B cell (primary cell): ENCODE data around the gene JCAD. TPM values are rescaled to one million over a fixed set of nuclear protein-coding genes. Genes with fewer than 3 reads are reported as not detected.

Source experiments
- ATAC-seq: fragments of 200-7000 bp; cut with Tn5 transposase; one replicate; pipeline ENCODE4 v1.10.0; 2021; ENCODE audit warnings: low read depth, mild to moderate bottlenecking, moderate number of reproducible peaks, moderate library complexity
- CTCF ChIA-PET: fragments of 350-600 bp; sonication (Branson Sonifier 250); formaldehyde crosslinking; loops from one replicate; lab custom pipeline; 2021; ENCODE audit warnings: antibody characterized with exemption, inconsistent platforms; lab: Charles Lee
- POLR2A ChIA-PET: fragments of 350-600 bp; sonication (Branson Sonifier 250); formaldehyde crosslinking; loops from one replicate; lab custom pipeline; 2021; ENCODE audit warnings: antibody characterized with exemption; lab: Charles Lee
- DNase-seq: peaks from one replicate; pipeline ENCODE4 v3.0.0; 2013
- H2AFZ ChIP-seq: 2 replicates; pipeline ENCODE4 v1.6.1; 2012; ENCODE audit warnings: mild to moderate bottlenecking, low read depth, low read length; ENCODE audit not compliant: insufficient read depth, poor library complexity, severe bottlenecking
- H3K27ac ChIP-seq, 2 donors: 1 replicate in 1 of 2; 2 replicates in 1 of 2; pipeline ENCODE4 v1.5.1; 2012 to 2013; ENCODE audit warnings: low read length in 2 of 2, mild to moderate bottlenecking in 2 of 2, moderate library complexity in 1 of 2
- H3K27me3 ChIP-seq, 4 experiments: fragments of 200-600 bp in 1 of 4; sonication (generic) in 1 of 4; replicated peaks in 1 of 4; 1 replicate in 2 of 4; 2 replicates in 2 of 4; pipeline versions ENCODE4 v1.6.1 to v1.7.0; 2013 to 2016; ENCODE audit warnings: low read length in 3 of 4, mild to moderate bottlenecking in 2 of 4, mixed read lengths in 1 of 4, moderate library complexity in 1 of 4; ENCODE audit not compliant: insufficient read depth in 4 of 4, control insufficient read depth in 3 of 4; ENCODE audit errors: control extremely low read depth in 1 of 4
- H3K36me3 ChIP-seq, 2 experiments: replicated peaks in 1 of 2; 1 replicate in 1 of 2; 2 replicates in 1 of 2; pipeline versions ENCODE4 v1.6.1 to v1.7.1; 2013; ENCODE audit warnings: low read length in 1 of 2; ENCODE audit not compliant: insufficient read depth in 2 of 2, control insufficient read depth in 1 of 2; ENCODE audit errors: control extremely low read depth in 1 of 2, extremely low read depth in 1 of 2
- H3K4me1 ChIP-seq, 2 donors: fragments of 200-600 bp in 1 of 2; sonication (generic) in 1 of 2; 1 replicate in 1 of 2; 2 replicates in 1 of 2; pipeline versions ENCODE4 v1.5.1 to v1.6.1; 2013 to 2017; ENCODE audit warnings: low read length in 2 of 2; ENCODE audit not compliant: control insufficient read depth in 2 of 2, insufficient read depth in 2 of 2
- H3K4me2 ChIP-seq: replicated peaks from 2 replicates; pipeline ENCODE3; 2012; ENCODE audit warnings: mild to moderate bottlenecking, low read depth, low read length; ENCODE audit not compliant: poor library complexity, severe bottlenecking
- H3K4me3 ChIP-seq, 5 experiments: fragments of 200-600 bp in 1 of 5; sonication (generic) in 1 of 5; 1 replicate in 3 of 5; 2 replicates in 2 of 5; pipeline versions ENCODE4 v1.5.1 to v1.7.0; 2011 to 2016; ENCODE audit warnings: low read length in 4 of 5, mild to moderate bottlenecking in 4 of 5, low read depth in 2 of 5, control low read depth in 1 of 5, moderate library complexity in 1 of 5; ENCODE audit not compliant: insufficient read depth in 1 of 5; ENCODE audit errors: control extremely low read depth in 1 of 5, extremely low read depth in 1 of 5
- H3K79me2 ChIP-seq: fragments of 200-600 bp; sonication (generic); one replicate; pipeline ENCODE4 v1.6.0; 2016; ENCODE audit warnings: low read length; ENCODE audit not compliant: control insufficient read depth, insufficient read depth
- H3K9ac ChIP-seq: fragments of 200-600 bp; sonication (generic); 2 replicates; pipeline ENCODE4 v1.6.1; 2017; ENCODE audit warnings: mild to moderate bottlenecking, low read length, moderate library complexity
- H3K9me3 ChIP-seq, 3 donors: one replicate each; pipeline versions ENCODE4 v1.6.1 to v1.7.1; 2013; ENCODE audit warnings: low read length in 2 of 3; ENCODE audit not compliant: control insufficient read depth in 2 of 3, insufficient read depth in 1 of 3; ENCODE audit errors: control extremely low read depth in 1 of 3
- H4K20me1 ChIP-seq: 2 replicates; pipeline ENCODE4 v1.6.0; 2012; ENCODE audit warnings: mild to moderate bottlenecking, low read length; ENCODE audit not compliant: insufficient read depth, control insufficient read depth, poor library complexity, severe bottlenecking
- H3K27ac Mint-ChIP-seq: one replicate; pipeline ENCODE4 v1.8.0; 2021; ENCODE audit warnings: mixed read lengths
- H3K27me3 Mint-ChIP-seq: one replicate; pipeline ENCODE4 v1.8.0; 2021; ENCODE audit warnings: mixed read lengths
- H3K4me1 Mint-ChIP-seq: one replicate; pipeline ENCODE4 v1.8.0; 2021; ENCODE audit warnings: mixed read lengths
- H3K4me3 Mint-ChIP-seq: one replicate; pipeline ENCODE4 v1.8.0; 2021; ENCODE audit warnings: mixed read lengths
- H3K9me3 Mint-ChIP-seq: one replicate; pipeline ENCODE4 v1.8.0; 2022; ENCODE audit warnings: mixed read lengths; ENCODE audit not compliant: insufficient read depth
- EZH2 ChIP-seq: IDR thresholded peaks from 2 replicates; pipeline ENCODE4 v1.6.1; 2012; ENCODE audit warnings: borderline replicate concordance, low read depth, mild to moderate bottlenecking, moderate library complexity, low read length; ENCODE audit not compliant: insufficient read depth, poor library complexity, severe bottlenecking
- WGBS: methylation state at CpG from one replicate; pipeline ENCODE4 v1.1.5; 2013; ENCODE audit warnings: missing lambda C conversion rate; ENCODE audit not compliant: insufficient coverage; 5-methylcytosine and 5-hydroxymethylcytosine counted together
- intact Hi-C: fragments of 100-400 bp; cut with micrococcal nuclease; formaldehyde crosslinking; loops from one replicate; pipeline ENCODE4 v1.10.0; 2022
- polyA plus RNA-seq: library from polyadenylated mRNA; depleted of rRNA; stranded (reverse); fragments of >200 nt; gene quantifications from 2 replicates; pipeline ENCODE4 v1.2.3, GENCODE V29; 2012
- total RNA-seq, 2 donors: library from RNA; stranded (reverse); fragments of 120-200 nt in 1 of 2; gene quantifications; 1 replicate in 1 of 2; 2 replicates in 1 of 2; pipeline versions ENCODE4 v1.2.3 to v1.2.4, GENCODE V29; 2013 to 2022
- TF ChIP-seq, protein P1 (sequence below): fragments of 200-600 bp; IDR thresholded peaks from one replicate; pipeline ENCODE4 v1.8.0; 2022; ENCODE audit warnings: antibody characterized with exemption, mild to moderate bottlenecking

JCAD gene
- total and polyA plus RNA-seq, 2 donors (not counting 1 experiment from before 2014, with no cell fraction given): 0.37 TPM; not detected in 1

DNA sequence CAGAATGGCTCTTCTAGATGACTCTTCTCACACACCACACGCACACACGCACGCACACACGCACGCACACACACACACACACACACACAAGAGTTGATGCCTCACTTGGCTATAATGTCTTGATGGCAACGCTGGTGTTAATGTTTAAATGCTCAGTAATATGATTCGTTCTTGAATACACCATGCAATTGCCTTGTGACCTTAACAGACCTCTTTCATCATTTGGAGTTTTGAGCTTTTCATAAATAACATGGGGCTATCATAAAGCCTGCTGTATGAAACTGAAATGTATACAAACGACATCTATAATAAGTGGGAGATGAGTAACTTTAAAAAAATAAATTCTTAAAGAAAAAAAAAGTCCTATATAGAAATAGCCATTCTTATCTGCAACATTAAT is 8.2 kb downstream of the JCAD start:
- TF ChIP-seq, protein P1, sequence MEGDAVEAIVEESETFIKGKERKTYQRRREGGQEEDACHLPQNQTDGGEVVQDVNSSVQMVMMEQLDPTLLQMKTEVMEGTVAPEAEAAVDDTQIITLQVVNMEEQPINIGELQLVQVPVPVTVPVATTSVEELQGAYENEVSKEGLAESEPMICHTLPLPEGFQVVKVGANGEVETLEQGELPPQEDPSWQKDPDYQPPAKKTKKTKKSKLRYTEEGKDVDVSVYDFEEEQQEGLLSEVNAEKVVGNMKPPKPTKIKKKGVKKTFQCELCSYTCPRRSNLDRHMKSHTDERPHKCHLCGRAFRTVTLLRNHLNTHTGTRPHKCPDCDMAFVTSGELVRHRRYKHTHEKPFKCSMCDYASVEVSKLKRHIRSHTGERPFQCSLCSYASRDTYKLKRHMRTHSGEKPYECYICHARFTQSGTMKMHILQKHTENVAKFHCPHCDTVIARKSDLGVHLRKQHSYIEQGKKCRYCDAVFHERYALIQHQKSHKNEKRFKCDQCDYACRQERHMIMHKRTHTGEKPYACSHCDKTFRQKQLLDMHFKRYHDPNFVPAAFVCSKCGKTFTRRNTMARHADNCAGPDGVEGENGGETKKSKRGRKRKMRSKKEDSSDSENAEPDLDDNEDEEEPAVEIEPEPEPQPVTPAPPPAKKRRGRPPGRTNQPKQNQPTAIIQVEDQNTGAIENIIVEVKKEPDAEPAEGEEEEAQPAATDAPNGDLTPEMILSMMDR: no peak
- no peak for TF ChIP-seq EZH2
- no CpG with 5 or more reads among the region's 8 CpGs for WGBS
- no peak overlapping the region for H3K27ac Mint-ChIP-seq

GRCh38 chr10:30050411-30050810 is 9.0 kb downstream of the JCAD start:
- no peak overlapping the region for H2AFZ ChIP-seq
- ChIA-PET POLR2A (no interaction called here), CTCF (no interaction called here)
- peaks cover 6% of the 10 kb centered on the region in 2 donors for H3K4me1 ChIP-seq
- 100% methylated on average over 1 of the region's 3 CpGs for WGBS
- no peak overlapping the region for H3K27ac Mint-ChIP-seq
- TF ChIP-seq EZH2: no peak
- DNase-seq (no peak), ATAC-seq (no peak)
- H3K36me3 ChIP-seq: no peaks in the 10 kb centered on the region
- H4K20me1 ChIP-seq: no peaks in the 10 kb centered on the region
- peaks cover 16% of the 10 kb centered on the region for H3K4me1 Mint-ChIP-seq
- H3K27ac ChIP-seq: no peak overlapping the region
- H3K27me3 Mint-ChIP-seq: peaks cover 44% of the 10 kb centered on the region
- peaks cover 0 to 24% (median 14%) of the 10 kb centered on the region in 4 experiments for H3K27me3 ChIP-seq
- H3K9me3 Mint-ChIP-seq: no peaks in the 10 kb centered on the region
- H3K9ac ChIP-seq: no peak overlapping the region
- no peak overlapping the region for H3K4me3 ChIP-seq
- H3K9me3 ChIP-seq: no peaks in the 10 kb centered on the region
- no peaks in the 10 kb centered on the region for H3K79me2 ChIP-seq
- no peak overlapping the region for H3K4me2 ChIP-seq
- H3K4me3 Mint-ChIP-seq: no peak overlapping the region
- intact Hi-C loops: no loop called here

More for the DNA sequence above, 8.2 kb downstream of the JCAD start:
- H3K9me3 Mint-ChIP-seq: no peaks in the 10 kb centered on the region
- no peak overlapping the region for H3K4me3 Mint-ChIP-seq
- Histone ChIP-seq H3K9me3 (no peaks in the 10 kb centered on the region), H3K36me3 (no peaks in the 10 kb centered on the region), H3K27me3 (peaks cover 0 to 24% (median 14%) of the 10 kb centered on the region in 4 experiments), H3K9ac (no peak overlapping the region), H4K20me1 (no peaks in the 10 kb centered on the region), H3K4me3 (no peak overlapping the region), H2AFZ (no peak overlapping the region), H3K27ac (no peak overlapping the region), H3K4me1 (peaks cover 6% of the 10 kb centered on the region in 2 donors), H3K4me2 (no peak overlapping the region), H3K79me2 (no peaks in the 10 kb centered on the region)
- ATAC-seq (no peak), DNase-seq (no peak)
- ChIA-PET CTCF (no interaction called here), POLR2A (no interaction called here)
- intact Hi-C loops: no loop called here
- H3K4me1 Mint-ChIP-seq: peaks cover 16% of the 10 kb centered on the region
- peaks cover 41% of the 10 kb centered on the region for H3K27me3 Mint-ChIP-seq
